ENCODE measurements around the gene TOM1L2.
"Not testable (repeated sequence)": the region's sequence is repeated elsewhere in the genome, so short reads cannot be mapped to it uniquely, and the experiment has no call there.

The TOM1L2 gene

DNA sequence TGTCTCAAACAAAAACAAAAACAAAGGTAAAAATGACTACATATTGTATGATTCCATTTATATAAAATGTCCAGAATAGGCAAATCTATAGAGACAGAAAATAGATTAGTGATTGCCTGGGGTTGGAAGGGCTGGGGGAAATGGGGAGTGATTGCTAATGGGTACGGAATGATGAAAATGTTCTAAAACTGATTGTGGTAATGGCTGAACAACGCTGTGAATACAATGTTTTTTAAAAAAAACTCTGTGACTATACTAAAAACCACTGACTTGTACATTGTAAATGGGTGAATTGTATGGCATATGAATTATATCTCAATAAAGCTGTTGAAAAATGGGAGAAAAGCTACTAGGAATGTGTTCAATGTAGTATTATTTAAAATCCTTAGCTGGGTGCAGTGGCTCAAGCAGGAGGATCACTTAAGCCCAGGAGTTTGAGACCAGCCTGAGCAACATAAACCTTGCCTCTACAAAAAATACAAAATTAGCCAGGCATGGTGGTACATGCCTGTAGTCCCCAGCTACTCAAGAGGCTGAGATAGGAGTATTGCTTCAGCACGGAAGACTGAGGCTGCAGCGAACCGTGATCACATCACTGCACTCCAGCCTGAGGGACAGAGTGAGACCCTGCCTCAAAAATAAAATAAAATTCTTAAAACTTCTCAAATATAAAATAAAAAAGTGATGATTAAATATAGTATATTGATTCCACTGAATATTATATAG, 47.9 kb downstream of the TOM1L2 start:
- no peak for DNase-seq (ENCODE audit: low read depth in 2 of 2)

DNA sequence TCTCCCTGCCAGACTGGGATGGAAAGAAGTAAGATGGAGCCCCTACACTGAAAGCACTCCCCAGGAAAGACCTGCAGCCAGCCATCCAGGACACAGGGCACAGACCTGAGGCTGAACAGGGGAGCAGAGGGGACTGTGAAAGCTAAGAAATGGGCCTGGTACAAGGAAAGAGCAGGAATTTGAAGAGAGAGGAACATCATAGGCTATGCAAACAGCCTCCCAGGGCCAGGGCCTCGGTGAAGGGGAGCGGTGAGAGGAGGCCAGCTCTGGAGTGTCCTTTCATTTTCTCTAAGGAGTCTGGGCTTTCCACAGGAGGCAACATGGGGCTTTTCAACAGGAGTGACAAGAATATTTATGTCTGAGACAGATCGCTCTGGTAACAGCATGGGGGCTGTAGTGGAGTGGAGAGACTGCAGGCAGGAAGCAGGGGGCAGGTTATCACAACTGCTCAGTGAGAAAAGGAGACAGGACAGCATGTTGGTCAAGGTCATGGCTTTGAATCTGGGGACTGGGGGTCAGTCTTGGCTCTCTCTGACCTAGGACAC, 50.1 kb downstream of the TOM1L2 start:
- DNase-seq (ENCODE audit: low read depth in 2 of 2), result no peak

DNA sequence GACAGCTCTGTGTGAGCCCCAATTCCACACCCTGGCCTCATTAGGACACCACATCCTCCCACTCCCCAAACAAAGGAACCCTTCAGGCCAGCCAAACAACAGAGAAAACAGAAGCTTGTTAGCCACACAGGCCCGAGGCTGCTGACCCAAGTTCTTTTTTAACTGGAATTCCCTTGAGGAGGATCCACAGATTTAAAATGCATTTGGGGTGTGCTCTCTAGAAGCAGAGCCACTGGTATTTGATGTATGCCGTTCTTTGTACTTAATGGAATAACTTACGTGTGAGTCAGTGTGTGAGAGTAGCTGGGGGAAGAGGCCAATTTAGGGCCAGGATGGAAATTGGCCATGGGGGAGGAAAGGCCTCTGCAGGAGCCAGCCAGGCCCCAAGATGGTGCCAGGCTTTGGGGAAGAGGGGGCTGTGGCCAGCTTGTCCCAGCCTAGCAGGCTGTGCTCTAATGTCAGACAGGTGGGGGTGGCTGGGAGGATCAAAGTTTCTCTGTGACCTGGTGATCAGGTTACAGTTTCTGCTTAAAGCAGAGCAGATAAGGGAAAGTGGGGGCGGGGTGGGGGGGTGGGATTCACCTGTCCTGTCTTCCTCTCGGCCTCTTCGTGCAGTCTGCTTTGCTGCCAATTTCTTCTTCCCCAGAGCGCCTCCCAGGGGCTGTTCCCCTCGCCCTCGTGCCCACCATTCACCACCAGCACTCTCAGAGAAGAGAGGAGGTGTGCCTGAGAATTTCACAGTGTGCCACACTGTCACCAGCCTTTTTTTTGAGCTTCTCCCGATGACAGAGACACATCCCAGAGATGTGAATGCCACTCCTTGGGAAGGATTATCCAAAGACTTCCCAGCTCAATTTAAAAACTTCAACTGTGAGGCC, 50.8 kb downstream of the TOM1L2 start:
- DNase-seq (ENCODE audit: low read depth in 2 of 2), result no peak

DNA sequence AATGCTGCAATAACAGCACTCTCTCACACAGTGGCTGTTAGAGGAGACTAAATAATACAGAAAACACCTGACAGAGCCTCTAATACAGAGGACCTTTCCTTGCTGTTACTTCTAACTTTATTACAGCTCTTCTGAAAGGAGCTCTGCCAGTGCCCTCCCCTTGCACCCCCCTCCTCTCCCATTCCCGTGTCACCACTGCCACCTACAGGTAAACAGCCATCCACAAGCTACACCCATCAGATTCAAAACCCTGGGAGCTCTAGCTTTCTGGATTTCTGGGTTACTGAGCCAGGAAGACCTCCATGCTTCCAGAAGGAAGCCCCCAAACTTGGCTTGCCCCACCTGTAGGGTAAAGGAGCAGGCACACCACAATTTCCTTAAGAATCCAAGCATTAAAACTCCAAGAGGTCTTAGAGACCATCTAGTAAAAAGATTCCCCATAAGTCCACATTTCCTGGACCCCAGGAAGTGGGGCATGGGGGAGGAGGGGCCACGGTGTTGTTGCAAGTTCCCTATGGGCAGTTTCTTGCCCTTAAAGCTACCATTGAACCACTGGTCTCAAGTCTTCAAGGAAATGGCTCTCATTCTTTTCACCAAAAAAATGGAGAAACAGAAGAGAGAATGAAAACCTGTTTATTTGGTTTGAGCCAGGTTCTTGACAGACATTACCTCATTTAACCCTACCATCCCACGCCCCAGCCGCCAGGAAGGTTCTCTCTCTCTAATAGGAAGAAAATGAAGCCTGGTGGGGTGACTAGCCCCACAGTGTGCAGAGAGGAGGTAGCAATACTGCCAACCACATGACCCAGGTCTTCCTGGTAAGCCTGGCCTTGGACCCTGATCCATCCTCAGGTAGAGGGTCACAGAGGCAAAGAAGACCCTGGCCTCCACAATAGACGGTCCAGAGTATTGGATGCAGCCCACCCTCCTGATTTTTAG, 52.8 kb downstream of the TOM1L2 start:
- peak; percentile 35 to 48 for DNase-seq (ENCODE audit: low read depth in 2 of 2)

DNA sequence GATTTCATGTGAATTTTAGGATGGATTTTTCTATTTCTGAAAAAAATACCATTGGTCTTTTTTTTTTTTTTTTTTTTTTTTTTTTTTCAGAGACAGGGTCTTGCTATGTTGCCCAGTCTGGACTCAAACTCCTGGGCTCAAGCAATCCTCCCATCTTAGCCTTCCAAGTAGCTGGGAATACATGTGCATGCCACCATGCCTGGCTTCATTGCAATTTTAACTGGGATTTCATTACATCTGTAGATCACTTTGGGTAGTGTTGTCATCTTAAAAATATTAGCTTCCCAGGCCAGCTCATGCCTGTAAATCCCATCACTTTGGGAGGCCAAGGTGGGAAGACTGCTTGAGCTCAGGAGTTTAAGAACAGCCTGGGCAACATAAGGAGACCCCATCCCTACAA, 54.8 kb downstream of the TOM1L2 start:
- no peak for DNase-seq (ENCODE audit: low read depth in 2 of 2)

DNA sequence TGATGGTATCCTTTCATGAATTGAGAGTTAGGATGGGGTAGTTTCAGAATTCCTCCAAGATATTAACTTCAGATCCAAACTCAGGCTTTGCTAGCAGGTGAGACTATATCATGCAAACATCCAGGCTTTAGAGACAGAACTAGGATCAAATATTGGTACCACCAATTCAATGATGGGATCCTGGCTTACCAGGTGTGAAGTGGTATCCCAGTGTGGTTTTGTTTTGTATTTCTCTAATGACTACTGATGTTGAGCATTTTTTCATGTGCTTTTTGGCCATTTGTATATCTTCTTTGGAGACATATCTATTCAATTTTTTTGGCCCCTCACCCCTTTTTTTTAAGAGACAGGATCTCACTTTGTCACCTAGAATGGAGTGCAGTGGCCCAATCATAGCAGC, 57.0 kb downstream of the TOM1L2 start:
- DNase-seq (ENCODE audit: low read depth in 2 of 2), result no peak

DNA sequence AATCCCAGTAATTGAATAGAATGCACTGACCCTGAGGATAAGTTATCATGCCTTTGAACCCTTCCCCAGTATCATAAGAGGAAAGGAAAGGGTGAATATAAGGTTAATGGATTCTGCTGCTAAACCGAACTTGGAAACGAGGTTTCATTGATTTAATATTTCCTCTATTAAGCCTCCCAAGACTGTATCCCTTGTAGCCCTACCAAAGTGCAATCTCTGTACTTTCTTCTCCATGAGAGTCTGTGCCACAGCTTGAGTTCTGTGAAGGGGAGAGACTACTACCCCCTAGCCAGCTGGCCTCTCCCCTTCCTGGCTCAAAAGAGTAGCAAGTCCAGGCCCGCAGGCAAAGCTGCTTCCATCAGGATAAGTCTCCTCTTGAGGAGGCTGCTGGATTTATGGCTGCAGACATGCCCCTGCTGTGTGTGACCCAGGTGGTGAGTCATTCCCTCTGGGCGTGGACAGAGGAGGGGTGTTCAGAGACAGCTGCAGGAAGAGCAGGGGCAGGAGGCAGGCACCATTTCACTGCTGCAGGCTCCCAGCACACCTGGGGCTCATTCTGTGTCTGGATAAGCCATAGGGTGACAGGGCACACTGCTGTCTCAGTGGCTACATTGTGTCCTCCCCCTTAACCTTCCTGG, 58.4 kb downstream of the TOM1L2 start:
- no peak for DNase-seq (ENCODE audit: low read depth in 2 of 2)

DNA sequence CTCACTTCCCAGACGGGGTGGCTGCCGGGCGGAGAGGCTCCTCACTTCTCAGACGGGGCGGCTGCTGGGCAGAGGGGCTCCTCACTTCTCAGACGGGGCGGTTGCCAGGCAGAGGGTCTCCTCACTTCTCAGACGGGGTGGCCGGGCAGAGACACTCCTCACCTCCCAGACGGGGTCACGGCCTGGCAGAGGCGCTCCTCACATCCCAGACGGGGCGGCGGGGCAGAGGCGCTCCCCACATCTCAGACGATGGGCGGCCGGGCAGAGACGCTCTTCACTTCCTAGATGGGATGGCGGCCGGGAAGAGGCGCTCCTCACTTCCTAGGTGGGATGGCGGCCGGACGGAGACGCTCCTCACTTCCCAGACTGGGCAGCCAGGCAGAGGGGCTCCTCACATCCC, 59.9 kb downstream of the TOM1L2 start:
- DNase-seq (ENCODE audit: low read depth in 2 of 2), result not testable (repeated sequence)

DNA sequence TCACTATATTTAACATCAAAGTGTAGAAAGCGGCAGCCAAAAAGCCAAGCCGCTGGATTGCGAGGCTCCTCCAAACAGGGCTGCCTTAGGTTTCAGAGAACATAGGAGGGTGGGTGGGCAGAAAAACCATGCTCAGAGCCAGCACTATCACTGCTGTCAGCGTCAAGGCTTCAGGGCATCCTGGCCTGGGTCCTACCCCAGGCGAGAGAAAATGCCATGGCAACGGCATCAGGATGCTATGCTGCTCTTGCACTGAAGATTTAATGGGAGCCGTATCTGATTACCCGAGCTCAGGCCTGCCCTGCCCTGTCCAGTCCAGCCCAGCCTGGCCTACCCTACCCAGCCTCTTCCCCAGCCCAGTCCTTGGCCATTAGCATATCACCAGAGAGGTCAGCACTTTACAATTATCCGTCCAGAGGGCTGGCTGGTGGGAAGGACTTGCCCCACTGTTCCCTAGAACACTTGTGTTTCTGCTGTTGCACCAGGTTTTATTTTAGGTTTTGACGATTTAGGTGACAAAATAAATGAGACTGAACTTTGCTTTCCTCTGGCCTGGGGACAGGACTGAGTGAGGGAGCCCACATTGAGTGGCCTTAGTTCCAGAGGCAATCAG, 61.1 kb downstream of the TOM1L2 start:
- DNase-seq (ENCODE audit: low read depth in 2 of 2), result no peak

DNA sequence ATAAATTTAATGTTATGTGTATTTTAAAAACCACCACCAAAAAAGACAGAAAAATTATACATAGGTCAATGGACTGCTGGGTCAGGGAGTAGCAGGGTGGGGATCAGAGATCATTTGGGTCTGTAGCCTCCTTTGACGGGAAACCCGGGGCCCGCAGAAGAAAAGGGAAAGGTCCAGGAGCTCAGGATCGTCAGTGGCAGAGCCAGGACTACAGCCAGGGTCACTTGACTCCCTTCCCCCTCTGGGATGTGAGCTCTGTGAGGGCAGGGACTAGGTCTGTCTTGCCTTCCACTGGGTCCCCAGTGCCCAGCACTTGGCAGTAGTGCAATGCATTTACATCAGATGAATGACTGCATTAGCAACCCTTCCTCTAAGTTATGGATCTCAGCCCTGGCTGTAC, 62.1 kb downstream of the TOM1L2 start:
- no peak for DNase-seq (ENCODE audit: low read depth in 2 of 2)

DNA sequence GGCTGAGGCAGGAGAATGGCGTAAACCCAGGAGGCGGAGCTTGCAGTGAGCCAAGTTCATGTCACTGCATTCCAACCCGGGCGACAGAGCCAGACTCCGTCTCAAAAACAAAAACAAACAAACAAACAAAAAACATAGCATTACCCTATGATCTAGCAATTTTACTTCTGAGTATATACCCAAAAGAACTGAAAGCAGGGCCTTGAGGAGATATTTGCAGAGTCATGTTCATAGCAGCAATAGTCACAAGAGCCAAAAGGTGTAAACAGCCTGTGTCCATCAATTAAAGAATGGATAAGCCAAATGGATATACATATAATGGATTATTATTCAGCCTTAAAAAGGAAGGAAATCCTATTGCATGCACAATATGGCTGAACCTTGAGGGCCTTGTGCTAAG, 63.1 kb downstream of the TOM1L2 start:
- no peak for DNase-seq (ENCODE audit: low read depth in 2 of 2)

DNA sequence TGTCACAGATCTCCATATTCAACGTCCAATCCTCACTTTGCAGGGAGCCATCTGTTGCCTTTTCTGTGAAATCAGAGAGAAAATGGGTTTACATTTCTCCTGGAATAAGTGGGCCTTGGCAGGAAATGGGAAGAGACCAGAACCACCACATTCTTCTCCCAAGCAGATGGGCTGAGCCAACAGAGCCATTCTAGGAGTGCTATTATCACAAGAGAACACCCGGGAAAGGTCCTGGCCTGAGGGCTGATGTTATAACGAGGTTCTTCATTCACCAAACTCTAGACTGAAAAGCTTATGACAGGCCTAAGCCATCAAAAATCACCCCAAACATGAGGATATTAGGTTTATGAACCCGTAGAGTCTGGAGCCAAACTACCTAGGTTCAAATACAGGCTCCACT, 64.7 kb downstream of the TOM1L2 start:
- DNase-seq (ENCODE audit: low read depth in 2 of 2), result no peak

DNA sequence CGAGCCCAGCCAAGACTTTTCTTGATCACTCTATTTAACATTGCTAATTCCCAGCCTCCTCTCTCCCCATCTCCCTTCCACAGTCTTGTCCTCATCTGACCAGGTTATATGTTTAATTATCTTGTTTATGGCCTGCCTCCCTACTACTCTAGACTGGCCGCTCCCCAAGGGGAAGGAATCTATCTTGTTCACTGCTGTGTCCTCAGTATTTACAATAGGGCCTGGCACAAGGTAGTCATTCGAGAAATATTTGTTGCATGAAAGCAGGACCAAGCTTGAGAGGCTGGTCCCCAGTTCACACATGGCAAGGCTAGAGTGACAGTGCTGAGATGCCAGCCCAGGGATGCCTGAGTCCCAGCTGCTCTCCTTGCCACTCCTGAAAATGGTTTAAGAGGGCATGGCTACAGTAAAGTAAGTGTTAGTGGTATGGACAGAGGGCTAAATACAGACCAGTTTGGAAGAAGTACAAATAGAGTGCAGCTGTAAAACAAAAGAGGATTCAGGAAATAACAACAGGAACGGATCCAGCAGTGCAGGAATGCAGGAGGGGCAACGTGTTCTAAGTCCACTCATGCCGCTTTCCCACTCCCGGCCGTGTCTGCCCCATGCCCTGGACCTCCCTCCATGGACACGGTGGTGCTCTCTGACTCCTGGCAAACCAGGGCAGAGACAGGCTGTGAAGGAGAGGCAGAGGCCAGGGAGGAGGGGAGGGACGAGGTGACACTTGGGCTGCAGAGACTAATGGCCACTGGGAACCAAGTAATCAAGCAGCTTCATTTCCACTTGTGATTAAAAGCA, 65.6 kb downstream of the TOM1L2 start:
- DNase-seq (ENCODE audit: low read depth in 2 of 2), result no peak

DNA sequence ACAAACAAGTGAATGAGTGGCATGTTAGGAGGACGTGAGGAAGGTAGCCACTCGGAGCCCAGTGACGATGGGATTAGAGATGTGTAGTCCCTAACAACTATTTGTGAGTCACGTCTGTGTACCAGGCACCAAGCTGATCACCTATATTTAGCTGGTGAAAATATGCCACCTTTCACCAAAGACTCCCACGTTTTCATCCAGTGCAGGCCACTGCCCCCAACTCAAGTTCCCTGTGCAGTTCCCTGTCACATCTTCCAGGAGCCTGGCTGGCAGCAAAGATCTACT, 67.2 kb downstream of the TOM1L2 start:
- no peak for DNase-seq (ENCODE audit: low read depth in 2 of 2)

DNA sequence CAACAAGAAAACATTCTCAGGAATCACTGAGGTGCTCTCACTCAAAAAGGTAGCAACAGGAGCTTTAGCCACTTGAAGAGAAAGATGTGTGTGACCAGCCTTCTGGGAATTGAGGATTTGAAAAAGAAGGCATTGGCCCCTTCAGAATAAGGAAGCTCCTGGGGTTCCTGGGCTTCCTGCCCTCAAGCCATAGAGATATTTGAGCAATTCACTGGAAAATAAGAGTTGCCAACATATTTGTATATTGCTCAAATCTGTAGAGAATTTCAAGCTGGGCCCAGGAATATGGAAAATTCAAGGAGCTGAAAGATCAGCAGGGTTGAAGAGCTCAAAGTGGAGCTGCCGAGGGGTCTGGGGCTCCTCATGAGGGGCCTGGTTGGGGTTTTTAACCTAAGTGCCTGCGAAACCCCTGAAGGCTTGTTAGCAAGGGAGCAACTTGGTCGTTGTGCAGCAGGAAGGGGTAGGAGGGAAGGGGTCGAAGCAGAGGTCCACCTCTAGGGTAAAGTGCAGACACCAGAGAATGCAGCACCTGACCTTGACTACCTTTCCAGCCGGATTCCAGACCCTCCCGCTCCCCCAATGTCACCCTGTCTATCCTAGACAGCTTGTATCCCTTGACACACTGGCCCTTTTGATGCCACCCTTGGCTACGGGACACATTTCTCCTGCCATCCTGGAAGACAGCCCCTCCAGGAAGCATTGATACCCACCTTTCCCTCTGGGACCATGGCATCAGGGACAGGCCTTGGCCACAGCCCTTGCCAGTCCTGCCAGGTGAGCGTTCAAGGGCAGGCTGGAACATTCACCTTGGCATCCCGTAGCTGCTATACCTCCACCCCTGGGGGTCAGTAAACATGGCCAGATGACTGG, 67.8 kb downstream of the TOM1L2 start:
- DNase-seq (ENCODE audit: low read depth in 2 of 2), result no peak

DNA sequence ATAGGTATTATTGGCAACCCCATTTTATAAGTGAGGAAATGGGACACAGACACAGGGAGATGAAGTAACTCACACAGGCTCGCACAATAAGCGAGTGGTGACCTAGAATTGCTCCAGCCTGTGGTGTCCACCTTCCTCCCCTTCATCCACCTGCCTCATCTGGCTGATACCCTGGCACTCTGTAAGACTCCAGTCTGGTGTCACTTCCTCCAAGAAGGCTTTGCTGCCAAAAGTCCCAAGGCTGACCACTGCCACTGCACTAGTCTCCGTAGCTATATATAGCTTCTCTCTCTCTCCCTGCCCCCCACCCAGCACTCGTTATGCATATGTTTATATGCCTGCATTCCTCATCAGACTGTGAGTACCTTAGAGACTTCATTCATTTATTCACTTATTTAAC, 69.3 kb downstream of the TOM1L2 start:
- DNase-seq (ENCODE audit: low read depth in 2 of 2), result no peak

DNA sequence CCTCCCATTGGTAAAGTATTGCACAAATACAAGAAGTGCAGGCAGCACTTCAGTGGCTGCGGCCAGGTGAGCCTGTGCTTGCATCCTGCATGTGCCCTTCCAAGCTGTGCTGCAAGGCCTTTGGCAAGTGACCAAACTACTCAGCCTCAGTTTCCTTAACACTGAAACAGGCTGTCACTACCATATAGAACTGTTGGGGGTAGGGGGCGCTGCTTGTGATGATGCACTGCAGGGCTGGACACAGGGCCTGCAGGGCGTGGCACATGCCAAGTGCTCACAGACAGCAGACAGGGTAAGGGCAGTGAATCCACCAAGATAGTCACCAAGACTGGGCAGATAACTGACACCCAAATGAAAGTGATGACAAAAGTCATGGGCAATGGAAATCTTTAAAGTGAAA, 69.8 kb downstream of the TOM1L2 start:
- DNase-seq (ENCODE audit: low read depth in 2 of 2), result no peak

DNA sequence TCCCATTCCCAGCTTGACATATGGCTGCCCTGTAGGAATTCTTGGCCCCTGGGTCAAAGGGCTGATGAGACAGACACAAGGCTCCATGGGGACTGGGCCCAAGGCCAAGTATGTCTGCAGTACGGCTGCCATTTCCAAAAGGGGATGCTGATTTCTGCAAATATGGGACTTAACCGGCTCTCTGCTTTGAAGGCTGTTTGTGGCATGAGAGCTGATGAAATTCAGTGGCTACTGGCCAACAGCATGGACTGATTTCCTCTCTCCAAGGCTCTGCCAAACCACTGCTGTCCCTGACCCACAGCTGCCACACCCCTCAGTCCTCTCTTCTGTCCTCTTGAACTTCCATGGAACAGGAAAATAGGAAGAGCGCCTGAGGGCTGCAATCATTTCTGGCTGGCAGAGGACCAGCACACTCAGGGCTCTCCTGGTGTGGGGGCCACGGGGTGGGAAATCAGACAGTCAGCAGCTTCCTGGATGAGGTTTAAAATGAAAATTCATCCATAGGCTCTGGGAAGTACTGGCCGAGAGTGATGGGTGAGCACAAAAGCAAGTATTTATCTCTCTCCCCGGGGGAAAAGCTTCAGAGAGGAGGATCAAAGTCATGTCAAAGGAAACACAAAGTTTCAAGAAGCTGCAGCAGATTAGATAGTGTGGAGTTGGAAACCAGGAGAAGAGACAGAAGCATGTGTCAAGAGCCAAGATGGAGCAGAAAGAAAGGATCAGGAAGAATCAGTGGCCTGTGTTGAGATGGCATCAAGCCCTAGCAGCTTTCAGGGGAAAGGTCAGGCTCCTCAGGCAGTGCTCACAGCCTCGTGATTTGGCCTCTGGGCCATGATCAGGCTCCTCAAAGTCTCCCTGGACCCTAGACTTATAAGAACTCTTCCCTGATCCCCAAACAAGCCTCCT, 71.3 kb downstream of the TOM1L2 start:
- no peak for DNase-seq (ENCODE audit: low read depth in 2 of 2)

Measured in stimulated activated CD4-positive, alpha-beta T cell treated with anti-CD3 and anti-CD28 coated beads, Interleukin-12 subunit alpha, Interleukin-12 subunit beta, amount 100 ng/mL, for 24 hours (primary cell).